GM18867 (cell line): ENCODE results near the gene MAST2.
"Not testable (repeated sequence)": the region's sequence is repeated elsewhere in the genome, so short reads cannot be mapped to it uniquely, and the experiment has no call there.

Experiments used
- ATAC-seq: cut with Tn5 transposase; IDR thresholded peaks from one replicate; pipeline ENCODE4 v1.9.1; 2021; ENCODE audit warnings: mild to moderate bottlenecking, moderate library complexity; ENCODE audit not compliant: unreplicated experiment

The MAST2 gene

GRCh38 chr1:45930258-45931150 lies 127.1 kb downstream of the MAST2 start:
- no peak for ATAC-seq

GRCh38 chr1:45932205-45932604 lies 128.8 kb downstream of the MAST2 start:
- ATAC-seq, result not testable (repeated sequence)

GRCh38 chr1:45934947-45935346 lies 131.5 kb downstream of the MAST2 start:
- no peak for ATAC-seq

- no peak for ATAC-seq
These were observed 134.6 kb downstream of the MAST2 start for GRCh38 chr1:45938029-45938428.

- no peak for ATAC-seq
These were observed 139.0 kb downstream of the MAST2 start for GRCh38 chr1:45942411-45942810.

GRCh38 chr1:45943185-45943584 lies 139.8 kb downstream of the MAST2 start:
- ATAC-seq, result no peak

- ATAC-seq, result no peak
These were observed 142.0 kb downstream of the MAST2 start for GRCh38 chr1:45945426-45945825.

GRCh38 chr1:45949462-45949861 lies 146.1 kb downstream of the MAST2 start:
- not testable (repeated sequence) for ATAC-seq

GRCh38 chr1:45952072-45952471 lies 148.7 kb downstream of the MAST2 start:
- ATAC-seq, result no peak

GRCh38 chr1:45953934-45954847 lies 150.8 kb downstream of the MAST2 start:
- ATAC-seq, result no peak

GRCh38 chr1:45957684-45958083 lies 154.3 kb downstream of the MAST2 start:
- ATAC-seq, result no peak

- ATAC-seq, result no peak
These were observed 154.9 kb downstream of the MAST2 start for GRCh38 chr1:45958317-45958716.

GRCh38 chr1:45960930-45961715 lies 157.7 kb downstream of the MAST2 start:
- no peak for ATAC-seq

GRCh38 chr1:45961936-45962335 lies 158.5 kb downstream of the MAST2 start:
- not testable (repeated sequence) for ATAC-seq

GRCh38 chr1:45968941-45969666 lies 165.7 kb downstream of the MAST2 start:
- no peak for ATAC-seq

- ATAC-seq, result no peak
These were observed 166.5 kb downstream of the MAST2 start for GRCh38 chr1:45969866-45970265.

GRCh38 chr1:45971335-45971734 lies 167.9 kb downstream of the MAST2 start:
- ATAC-seq, result no peak

- no peak for ATAC-seq
These were observed 168.6 kb downstream of the MAST2 start for GRCh38 chr1:45971922-45972531.

- ATAC-seq, result no peak
These were observed 169.2 kb downstream of the MAST2 start for GRCh38 chr1:45972621-45973020.

- no peak for ATAC-seq
These were observed 169.7 kb downstream of the MAST2 start for GRCh38 chr1:45973121-45973520.
